GM21576 (cell line): ENCODE results near the gene CNTNAP5.

Experiments
- ATAC-seq: cut with Tn5 transposase; IDR thresholded peaks from one replicate; pipeline ENCODE4 v1.9.1; 2021; ENCODE audit warnings: mild to moderate bottlenecking, moderate library complexity; ENCODE audit not compliant: unreplicated experiment

The CNTNAP5 gene

GRCh38 chr2:124053796-124054195 lies 28.7 kb downstream of the CNTNAP5 start:
- ATAC-seq = no peak

- ATAC-seq = no peak
These were observed 38.5 kb downstream of the CNTNAP5 start for GRCh38 chr2:124063596-124063995.

- ATAC-seq = no peak
These were observed 40.5 kb downstream of the CNTNAP5 start for GRCh38 chr2:124065636-124066035.

- no peak for ATAC-seq
These were observed 41.7 kb downstream of the CNTNAP5 start for GRCh38 chr2:124066776-124067175.

- ATAC-seq = no peak
These were observed 54.0 kb downstream of the CNTNAP5 start for GRCh38 chr2:124079045-124079444.

- ATAC-seq = no peak
These were observed 55.4 kb downstream of the CNTNAP5 start for GRCh38 chr2:124080281-124081153.

- no peak for ATAC-seq
These were observed 56.1 kb downstream of the CNTNAP5 start for GRCh38 chr2:124081154-124081716.

- ATAC-seq = no peak
These were observed 63.5 kb downstream of the CNTNAP5 start for GRCh38 chr2:124088616-124089015.

GRCh38 chr2:124091721-124092120 lies 66.6 kb downstream of the CNTNAP5 start:
- ATAC-seq = no peak

- ATAC-seq = no peak
These were observed 67.6 kb downstream of the CNTNAP5 start for GRCh38 chr2:124092651-124093050.

GRCh38 chr2:124104914-124105313 lies 79.8 kb downstream of the CNTNAP5 start:
- ATAC-seq = no peak

- no peak for ATAC-seq
These were observed 87.1 kb downstream of the CNTNAP5 start for GRCh38 chr2:124112206-124112605.

GRCh38 chr2:124112966-124113365 lies 87.9 kb downstream of the CNTNAP5 start:
- ATAC-seq = no peak

GRCh38 chr2:124120246-124120645 lies 95.2 kb downstream of the CNTNAP5 start:
- ATAC-seq = no peak

- no peak for ATAC-seq
These were observed 96.0 kb downstream of the CNTNAP5 start for GRCh38 chr2:124121106-124121505.

- ATAC-seq = no peak
These were observed 96.7 kb downstream of the CNTNAP5 start for GRCh38 chr2:124121760-124122275.

- no peak for ATAC-seq
These were observed 97.3 kb downstream of the CNTNAP5 start for GRCh38 chr2:124122340-124122739.

- no peak for ATAC-seq
These were observed 106.2 kb downstream of the CNTNAP5 start for GRCh38 chr2:124131276-124131675.

- no peak for ATAC-seq
These were observed 111.0 kb downstream of the CNTNAP5 start for GRCh38 chr2:124136110-124136509.

- ATAC-seq = no peak
These were observed 113.0 kb downstream of the CNTNAP5 start for GRCh38 chr2:124138076-124138475.

- ATAC-seq = no peak
These were observed 120.9 kb downstream of the CNTNAP5 start for GRCh38 chr2:124145982-124146381.

GRCh38 chr2:124147552-124147951 lies 122.5 kb downstream of the CNTNAP5 start:
- ATAC-seq = no peak
